ENCODE measurements around the gene ITGA3. TPM values are rescaled to one million over a fixed set of nuclear protein-coding genes. Genes with fewer than 3 reads are reported as not detected.

ITGA3 gene
- total and polyA plus RNA-seq, 2 of the 13 experiments (the other 11 are each of a cell fraction or from before 2014, with no cell fraction given), result 0.48 to 0.69 TPM

DNA sequence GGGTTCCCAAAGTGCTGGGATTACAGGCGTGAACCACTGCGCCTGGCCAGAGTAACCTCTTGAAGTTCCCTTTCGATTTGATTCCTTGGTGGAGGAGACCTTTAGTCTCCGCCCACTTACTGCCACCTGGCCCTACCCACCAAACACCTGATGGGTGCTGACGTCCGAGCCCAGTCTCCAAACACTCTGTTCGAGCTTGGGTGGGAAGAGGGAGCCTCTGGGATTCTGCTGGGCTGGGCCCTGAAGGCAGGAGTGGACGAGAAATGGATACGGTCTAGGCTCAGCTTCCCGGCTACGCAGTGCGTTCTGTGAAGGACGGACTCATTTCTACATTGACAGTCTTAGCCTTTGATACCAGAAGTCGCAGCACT is 870 bp upstream of the ITGA3 start:
- ChIA-PET POLR2A (no interaction called here), CTCF (ENCODE audit: low intra/inter-chr PET ratio, low total read pairs) (no interaction called here)
- no peak overlapping the region for H3K9ac ChIP-seq (ENCODE audit: insufficient read depth, low read depth, low read length)
- ATAC-seq (no peak), FAIRE-seq (no peak), DNase-seq (ENCODE audit: low spot score) (no peak)
- peaks cover 9 to 80% of the 10 kb centered on the region in 2 experiments for H3K27me3 ChIP-seq (ENCODE audit: control insufficient read depth in 1 of 2, insufficient read depth in 2 of 2, low read length in 2 of 2)
- no peak for TF ChIP-seq PITX1 (CRISPR knock-in tag; IDR thresholded peaks at IDR 0.05)
- TF ChIP-seq, protein P1, sequence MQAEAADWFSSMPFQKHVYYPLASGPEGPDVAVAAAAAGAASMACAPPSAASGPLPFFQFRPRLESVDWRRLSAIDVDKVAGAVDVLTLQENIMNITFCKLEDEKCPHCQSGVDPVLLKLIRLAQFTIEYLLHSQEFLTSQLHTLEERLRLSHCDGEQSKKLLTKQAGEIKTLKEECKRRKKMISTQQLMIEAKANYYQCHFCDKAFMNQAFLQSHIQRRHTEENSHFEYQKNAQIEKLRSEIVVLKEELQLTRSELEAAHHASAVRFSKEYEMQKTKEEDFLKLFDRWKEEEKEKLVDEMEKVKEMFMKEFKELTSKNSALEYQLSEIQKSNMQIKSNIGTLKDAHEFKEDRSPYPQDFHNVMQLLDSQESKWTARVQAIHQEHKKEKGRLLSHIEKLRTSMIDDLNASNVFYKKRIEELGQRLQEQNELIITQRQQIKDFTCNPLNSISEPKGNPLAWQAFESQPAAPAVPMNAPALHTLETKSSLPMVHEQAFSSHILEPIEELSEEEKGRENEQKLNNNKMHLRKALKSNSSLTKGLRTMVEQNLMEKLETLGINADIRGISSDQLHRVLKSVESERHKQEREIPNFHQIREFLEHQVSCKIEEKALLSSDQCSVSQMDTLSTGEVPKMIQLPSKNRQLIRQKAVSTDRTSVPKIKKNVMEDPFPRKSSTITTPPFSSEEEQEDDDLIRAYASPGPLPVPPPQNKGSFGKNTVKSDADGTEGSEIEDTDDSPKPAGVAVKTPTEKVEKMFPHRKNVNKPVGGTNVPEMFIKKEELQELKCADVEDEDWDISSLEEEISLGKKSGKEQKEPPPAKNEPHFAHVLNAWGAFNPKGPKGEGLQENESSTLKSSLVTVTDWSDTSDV (CRISPR knock-in tag; IDR thresholded peaks at IDR 0.05), result 0 out of 2 replicates have a peak, but pooled peaks have one; percentile 8
- no peaks in the 10 kb centered on the region for H4K20me1 ChIP-seq (ENCODE audit: insufficient read depth, low read length)
- H3K4me1 ChIP-seq (ENCODE audit: insufficient read depth, low read length), result peaks cover 53% of the 10 kb centered on the region
- in situ Hi-C loops (cut with HindIII; ENCODE audit: extremely low pct_ligation_motif_present, low pct_unique_long_range_greater_than_20kb) (no loop called here), intact Hi-C loops (cut with micrococcal nuclease; ENCODE audit: unreplicated experiment) (no loop called here)
- no peaks in the 10 kb centered on the region for H3K9me3 ChIP-seq (ENCODE audit: low read length)
- peak overlapping the region; percentile 90 for H3K4me2 ChIP-seq (ENCODE audit: low read depth, low read length)
- peak overlapping the region in 1 of 3 experiments; percentile 75; a peak in 1 of 6 replicates for H3K4me3 ChIP-seq (replicated peaks in 1 of 3; ENCODE audit: insufficient read depth in 1 of 3, low read depth in 2 of 3, low read length in 3 of 3)
- BruUV-seq (replicated peaks), result no TSS peak
- no peak overlapping the region for H2AFZ ChIP-seq (ENCODE audit: low read length)
- no peaks in the 10 kb centered on the region for H3K79me2 ChIP-seq (ENCODE audit: insufficient read depth, low read length)
- H3K27ac ChIP-seq (ENCODE audit: extremely low read length, insufficient read depth, low read length), result no peak overlapping the region
- no peaks in the 10 kb centered on the region for H3K36me3 ChIP-seq (replicated peaks in 1 of 2; ENCODE audit: control insufficient read depth in 1 of 2, insufficient read depth in 2 of 2, low read length in 2 of 2)
- 39% methylated on average over 14 of the region's 14 CpGs for WGBS (ENCODE audit: low lambda C conversion rate)

DNA sequence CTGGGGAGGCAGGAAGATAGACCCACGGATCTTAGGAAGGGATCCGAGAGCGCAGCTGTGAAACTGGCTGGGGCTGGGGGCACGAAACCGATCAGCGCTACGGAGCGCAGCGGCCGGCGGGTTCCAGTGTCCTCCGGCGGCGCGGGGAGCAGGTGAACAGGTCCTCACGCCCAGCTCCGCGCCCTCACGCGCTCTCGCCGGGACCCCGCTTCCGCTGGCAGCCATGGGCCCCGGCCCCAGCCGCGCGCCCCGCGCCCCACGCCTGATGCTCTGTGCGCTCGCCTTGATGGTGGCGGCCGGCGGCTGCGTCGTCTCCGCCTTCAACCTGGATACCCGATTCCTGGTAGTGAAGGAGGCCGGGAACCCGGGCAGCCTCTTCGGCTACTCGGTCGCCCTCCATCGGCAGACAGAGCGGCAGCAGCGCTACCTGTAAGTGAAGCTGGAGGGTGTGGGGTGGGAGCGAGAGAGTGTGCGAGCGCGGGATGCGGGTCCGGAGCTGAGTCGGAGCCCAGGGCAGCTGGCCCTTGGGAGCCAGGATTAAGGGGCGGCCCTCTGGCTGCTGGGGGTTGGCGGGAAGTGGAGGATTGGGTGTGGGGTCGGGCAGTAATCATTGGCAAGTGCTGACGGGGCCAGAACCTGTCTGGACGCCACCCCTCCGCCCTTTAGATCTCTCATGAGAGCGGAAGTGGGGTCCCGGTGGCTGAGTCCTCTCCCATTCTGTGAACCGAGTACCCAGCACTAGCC is 479 bp downstream of the ITGA3 start:
- BruUV-seq (replicated peaks), result no TSS peak
- in situ Hi-C loops (cut with HindIII; ENCODE audit: extremely low pct_ligation_motif_present, low pct_unique_long_range_greater_than_20kb) (no loop called here), intact Hi-C loops (cut with micrococcal nuclease; ENCODE audit: unreplicated experiment) (loop anchor here (2.0 kb wide), 1 partner anchor 30 kb away; no protein-coding TSS in a partner anchor)
- ChIA-PET POLR2A (no interaction called here), CTCF (ENCODE audit: low intra/inter-chr PET ratio, low total read pairs) (interaction anchor here (2.1 kb wide), 1 partner anchor 23 kb away, joined by 6 read pairs; no protein-coding TSS in a partner anchor)
- H2AFZ ChIP-seq (ENCODE audit: low read length), result no peak overlapping the region
- H3K4me1 ChIP-seq (ENCODE audit: insufficient read depth, low read length), result peaks cover 53% of the 10 kb centered on the region
- FAIRE-seq (peak; percentile 18), ATAC-seq (peak; percentile 86), DNase-seq (ENCODE audit: low spot score) (peak; percentile 45)
- peak overlapping the region; percentile 62 to 75 (median 63) for H3K4me3 ChIP-seq (replicated peaks in 1 of 3; ENCODE audit: insufficient read depth in 1 of 3, low read depth in 2 of 3, low read length in 3 of 3)
- no peak overlapping the region for H3K9ac ChIP-seq (ENCODE audit: insufficient read depth, low read depth, low read length)
- peaks cover 10 to 86% of the 10 kb centered on the region in 2 experiments for H3K27me3 ChIP-seq (ENCODE audit: control insufficient read depth in 1 of 2, insufficient read depth in 2 of 2, low read length in 2 of 2)
- H3K27ac ChIP-seq (ENCODE audit: extremely low read length, insufficient read depth, low read length), result no peak overlapping the region
- H4K20me1 ChIP-seq (ENCODE audit: insufficient read depth, low read length), result no peaks in the 10 kb centered on the region
- H3K9me3 ChIP-seq (ENCODE audit: low read length), result no peaks in the 10 kb centered on the region
- H3K79me2 ChIP-seq (ENCODE audit: insufficient read depth, low read length), result no peaks in the 10 kb centered on the region
- H3K4me2 ChIP-seq (ENCODE audit: low read depth, low read length), result peak overlapping the region; percentile 90
- H3K36me3 ChIP-seq (replicated peaks in 1 of 2; ENCODE audit: control insufficient read depth in 1 of 2, insufficient read depth in 2 of 2, low read length in 2 of 2), result no peaks in the 10 kb centered on the region
- WGBS (ENCODE audit: low lambda C conversion rate), result 10% methylated on average over 28 of the region's 64 CpGs
- TF ChIP-seq ZNF547 (CRISPR knock-in tag; IDR thresholded peaks at IDR 0.05) (0 out of 2 replicates have a peak, but pooled peaks have one; percentile 7), HNRNPLL (IDR thresholded peaks at IDR 0.05; ENCODE audit: low read depth, low read length, poor library complexity, severe bottlenecking) (peak; percentile 92), CHD2 (IDR thresholded peaks at IDR 0.05; ENCODE audit: low read depth, low read length) (no peak), ZNF563 (CRISPR knock-in tag; IDR thresholded peaks at IDR 0.05) (0 out of 2 replicates have a peak, but pooled peaks have one; percentile 23), TBP (CRISPR knock-in tag; IDR thresholded peaks at IDR 0.05) (no peak), TCF12 (IDR thresholded peaks at IDR 0.05) (no peak), TCF12 (CRISPR knock-in tag; IDR thresholded peaks at IDR 0.05) (no peak), ZNF747 (CRISPR knock-in tag; IDR thresholded peaks at IDR 0.05; ENCODE audit: borderline replicate concordance) (no peak), ZNF710 (CRISPR knock-in tag; IDR thresholded peaks at IDR 0.05; ENCODE audit: borderline replicate concordance) (peak; percentile 58; the same call in 1 of the 2 replicates)
- TF ChIP-seq, protein P2, sequence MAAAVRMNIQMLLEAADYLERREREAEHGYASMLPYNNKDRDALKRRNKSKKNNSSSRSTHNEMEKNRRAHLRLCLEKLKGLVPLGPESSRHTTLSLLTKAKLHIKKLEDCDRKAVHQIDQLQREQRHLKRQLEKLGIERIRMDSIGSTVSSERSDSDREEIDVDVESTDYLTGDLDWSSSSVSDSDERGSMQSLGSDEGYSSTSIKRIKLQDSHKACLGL (CRISPR knock-in tag; IDR thresholded peaks at IDR 0.05), result peak; percentile 47; the same call in 1 of the 2 replicates
